Measurements from ENCODE around the gene IL15RA.
"Not testable (repeated sequence)": the region's sequence is repeated elsewhere in the genome, so short reads cannot be mapped to it uniquely, and the experiment has no call there.

IL15RA gene

DNA sequence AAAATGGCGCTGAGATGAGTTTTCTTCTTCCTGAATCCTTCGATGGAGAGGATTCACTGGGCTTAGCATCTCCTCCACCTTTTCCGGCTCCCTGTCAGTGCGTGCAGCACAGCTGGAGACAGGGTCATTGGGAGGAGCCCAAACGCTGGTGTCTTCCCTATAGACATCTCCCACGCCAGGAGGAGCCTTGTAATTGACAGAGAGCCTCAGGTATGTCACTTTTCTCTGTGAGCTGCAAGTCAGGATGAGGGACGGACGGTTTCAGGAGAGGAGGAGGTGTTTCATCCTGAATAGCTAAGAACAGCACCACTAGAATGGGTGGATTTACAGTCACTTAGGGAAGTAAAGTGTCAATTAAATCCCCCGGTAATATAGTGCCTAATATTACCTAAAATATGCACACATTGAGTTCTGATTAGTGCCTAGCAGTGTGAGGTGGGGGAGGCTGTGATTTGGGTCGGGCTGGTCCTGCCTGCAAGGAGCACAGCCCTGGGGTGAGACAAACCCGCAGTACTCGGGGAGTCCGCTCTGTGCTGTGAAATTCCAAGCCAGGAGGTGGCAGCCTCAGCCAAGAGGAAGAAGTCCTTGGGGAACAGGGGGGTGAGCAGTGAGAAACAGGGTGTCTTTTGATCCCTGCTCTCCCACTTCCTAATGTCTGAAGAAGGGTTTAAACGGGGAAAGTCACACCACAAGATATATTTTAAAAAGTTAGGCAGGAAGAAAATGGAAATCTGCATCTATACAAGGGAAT lies 28.2 kb downstream of the IL15RA start:
- DNase-seq (ENCODE audit: low read depth), result peak; percentile 11

DNA sequence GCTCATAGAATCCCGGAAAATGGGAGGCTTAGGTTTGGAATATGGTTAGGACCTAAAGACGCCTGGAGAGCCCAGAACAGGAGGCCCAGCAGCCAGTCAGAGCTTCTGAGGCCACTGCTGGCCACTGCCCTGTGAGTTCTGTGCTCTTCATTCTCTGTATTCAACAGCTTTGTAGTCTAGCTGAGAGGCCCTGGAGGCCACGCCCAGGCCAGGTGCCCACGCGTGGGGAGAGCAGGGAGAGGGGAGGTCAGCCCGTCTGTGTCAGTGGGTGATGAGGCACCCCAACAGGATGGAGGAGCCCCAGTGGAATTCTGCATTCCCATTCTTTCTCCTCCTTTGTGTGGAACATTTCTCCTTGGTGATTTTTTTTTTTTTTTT lies 29.1 kb downstream of the IL15RA start:
- DNase-seq (ENCODE audit: low read depth), result no peak

DNA sequence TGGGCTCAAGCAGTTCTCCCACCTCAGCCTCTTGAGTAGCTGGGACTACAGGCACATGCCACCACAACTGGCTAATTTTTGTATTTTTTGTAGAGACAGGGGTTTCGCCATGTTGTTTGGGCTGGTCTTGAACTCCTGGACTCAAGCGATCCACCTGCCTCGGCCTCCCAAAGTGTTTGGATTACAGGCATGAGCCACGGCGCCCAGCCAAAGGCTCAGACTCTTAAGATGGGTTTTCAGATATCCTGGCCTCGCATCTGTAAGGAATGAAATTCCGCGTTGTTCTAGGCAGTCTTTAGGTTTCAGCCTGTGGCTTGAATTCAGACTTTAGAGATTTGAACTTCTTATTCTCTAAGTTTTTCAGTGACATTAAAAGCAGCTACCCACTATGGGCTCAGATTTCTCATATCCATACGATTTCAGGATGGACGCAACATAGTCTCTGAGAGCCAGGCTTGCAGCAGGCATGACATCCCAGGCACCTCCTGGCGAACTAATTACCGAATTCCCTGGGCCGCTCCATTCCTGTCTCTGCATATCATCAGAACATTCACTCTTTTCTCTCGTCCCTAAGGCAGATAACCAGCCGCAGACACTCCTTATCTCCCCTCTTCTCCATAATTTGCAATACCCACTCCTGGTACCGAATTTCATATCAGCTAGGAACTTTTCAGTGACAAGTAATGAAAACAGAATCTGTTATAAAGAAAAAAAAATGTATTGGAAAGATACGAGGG lies 29.7 kb downstream of the IL15RA start:
- no peak for DNase-seq (ENCODE audit: low read depth)

DNA sequence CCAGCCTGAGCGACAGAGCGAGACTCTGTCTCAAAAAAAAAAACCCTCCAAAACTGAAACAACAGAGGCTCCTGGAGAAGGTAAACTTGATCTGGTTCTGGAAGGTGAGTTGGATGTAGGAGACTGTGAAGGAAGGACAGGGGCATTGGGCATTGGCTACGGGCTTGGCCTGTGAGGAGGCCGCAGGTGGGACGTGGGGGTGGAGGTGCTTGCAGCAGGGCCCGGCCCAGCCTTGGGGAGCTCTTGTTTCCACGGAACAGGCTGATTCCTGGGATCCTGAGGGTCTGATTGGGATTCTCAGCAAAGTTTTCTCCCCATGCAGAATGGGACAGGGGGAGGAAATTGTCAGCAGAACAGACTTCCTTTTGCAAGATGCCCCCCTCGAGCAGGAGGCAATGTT lies 30.6 kb downstream of the IL15RA start:
- no peak for DNase-seq (ENCODE audit: low read depth)

DNA sequence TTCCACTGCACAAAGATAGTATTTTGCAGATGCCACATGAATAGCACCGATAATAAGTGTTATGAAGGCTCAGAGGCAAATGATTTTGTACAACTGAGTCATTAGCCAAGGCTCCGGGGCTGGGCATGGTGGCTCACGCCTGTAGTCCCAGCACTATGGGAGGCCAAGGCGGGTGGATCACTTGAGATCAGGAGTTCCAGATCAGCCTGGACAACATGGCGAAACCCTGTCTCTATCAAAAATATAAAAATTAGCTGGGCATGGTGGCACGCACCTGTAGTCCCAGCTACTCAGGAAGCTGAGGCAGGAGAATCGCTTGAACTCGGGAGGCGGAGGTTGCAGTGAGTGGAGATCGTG lies 30.9 kb downstream of the IL15RA start:
- DNase-seq (ENCODE audit: low read depth), result not testable (repeated sequence)

DNA sequence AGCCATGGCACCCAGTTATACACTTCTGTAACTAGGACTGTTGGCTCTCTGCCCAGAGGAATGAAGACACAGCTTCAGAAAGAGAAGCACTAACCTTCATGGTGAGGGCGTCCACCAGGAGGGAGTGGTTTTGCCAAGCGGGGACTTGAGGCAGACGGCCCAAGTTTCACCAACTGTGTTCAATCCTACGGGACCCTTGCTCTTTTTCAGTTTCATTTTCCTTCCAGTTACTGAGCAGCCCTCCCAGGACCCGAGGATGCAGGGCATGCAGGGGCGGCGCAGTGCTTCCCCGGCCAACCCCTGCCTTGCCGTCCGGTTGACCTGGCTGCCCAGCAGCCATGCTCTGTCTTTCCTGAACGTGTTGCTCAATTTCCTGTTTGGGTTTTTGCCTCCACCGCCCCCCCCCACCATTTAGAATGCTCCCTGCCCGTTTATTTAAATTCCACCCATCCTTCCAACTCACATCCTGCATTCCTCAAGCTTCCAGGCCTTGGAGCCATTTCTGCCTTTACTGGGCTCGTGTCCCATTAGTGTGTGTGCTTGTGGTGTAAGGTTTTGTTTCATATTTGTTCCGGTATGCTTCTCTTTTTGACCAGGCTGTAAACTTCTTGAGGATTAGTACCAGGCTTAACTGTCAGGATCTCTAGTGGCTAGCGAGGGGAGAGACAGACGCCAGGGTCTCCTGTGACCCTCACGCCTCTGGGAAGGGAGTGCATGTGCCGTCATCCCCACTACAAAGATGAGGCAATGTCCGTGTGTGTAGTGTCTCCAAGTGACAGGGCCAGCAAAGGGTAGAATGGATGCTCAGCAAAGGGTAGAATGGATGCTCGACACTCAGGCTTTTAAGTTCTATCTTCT lies 31.6 kb downstream of the IL15RA start:
- DNase-seq (ENCODE audit: low read depth), result no peak

DNA sequence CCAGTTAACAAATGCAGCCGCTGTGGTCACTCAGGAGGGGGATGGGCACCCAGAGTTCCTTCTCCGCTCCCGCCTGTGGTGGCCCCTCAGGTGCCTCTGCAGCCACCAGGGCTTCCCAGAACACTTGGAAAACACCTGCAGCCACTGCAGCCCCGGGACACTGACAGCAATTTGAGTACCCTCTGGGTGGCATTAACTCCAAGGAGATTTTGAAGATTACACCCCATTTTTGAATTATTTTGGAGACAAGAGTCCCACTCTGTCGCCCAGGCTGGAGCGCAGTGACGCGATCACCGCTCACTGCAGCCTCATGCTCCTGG lies 32.2 kb downstream of the IL15RA start:
- no peak for DNase-seq (ENCODE audit: low read depth)

DNA sequence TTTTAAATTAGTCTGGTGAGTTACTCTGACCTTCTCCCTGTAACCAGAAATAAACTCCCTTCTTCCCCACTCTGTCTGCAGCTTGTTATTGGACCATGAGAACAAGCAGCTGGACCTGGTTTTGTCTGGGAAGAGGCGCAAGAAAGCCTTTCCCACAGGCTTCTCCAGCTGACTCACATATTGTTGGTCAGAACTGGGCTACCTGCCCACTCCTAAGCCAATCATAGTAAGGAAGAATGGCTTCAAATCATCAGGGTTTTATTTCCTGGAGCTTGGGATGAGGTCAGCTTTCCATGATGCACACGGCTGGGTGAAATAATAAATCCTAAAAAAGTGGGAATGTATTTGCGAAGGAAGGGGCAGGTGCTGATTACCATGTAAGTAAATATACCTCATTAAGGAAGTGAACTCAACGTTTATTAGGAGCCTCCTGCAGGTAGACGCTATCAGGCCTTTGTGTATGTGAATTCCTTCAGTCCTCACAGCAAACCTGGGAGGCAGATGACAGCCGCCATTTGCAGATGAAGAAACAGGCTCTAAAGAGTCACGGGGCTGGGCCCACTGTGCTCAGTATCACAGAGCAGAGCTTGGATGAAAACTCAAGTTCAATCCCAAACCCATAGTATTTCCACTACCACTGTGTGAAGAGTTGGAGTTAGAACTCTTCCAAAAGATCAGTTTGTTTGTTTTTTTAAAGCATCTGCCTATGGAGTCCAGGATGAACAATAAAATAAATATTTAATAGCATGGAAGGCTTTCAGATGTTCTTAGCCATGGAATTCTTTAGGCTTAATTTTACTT lies 32.8 kb downstream of the IL15RA start:
- no peak for DNase-seq (ENCODE audit: low read depth)

DNA sequence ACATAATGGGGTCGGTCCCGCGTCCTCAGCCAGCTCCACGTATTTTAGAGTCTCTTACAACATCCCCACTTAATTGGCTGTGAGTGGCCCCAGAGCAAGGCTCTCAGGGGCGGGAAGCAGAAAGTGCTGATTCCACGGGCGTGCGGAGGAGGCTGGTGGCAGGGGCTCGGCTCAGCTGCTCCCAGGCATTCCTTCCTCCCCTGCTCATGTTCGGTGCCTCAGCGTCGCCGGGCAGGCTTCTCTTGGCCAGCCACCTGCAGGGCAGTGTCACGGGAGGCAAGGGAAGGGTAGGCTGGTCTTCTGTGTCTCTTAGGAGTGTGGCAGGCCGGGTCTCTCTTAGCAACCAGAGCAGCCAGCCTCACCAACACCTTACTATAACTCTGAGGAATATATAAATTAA lies 33.8 kb downstream of the IL15RA start:
- DNase-seq (ENCODE audit: low read depth), result no peak

DNA sequence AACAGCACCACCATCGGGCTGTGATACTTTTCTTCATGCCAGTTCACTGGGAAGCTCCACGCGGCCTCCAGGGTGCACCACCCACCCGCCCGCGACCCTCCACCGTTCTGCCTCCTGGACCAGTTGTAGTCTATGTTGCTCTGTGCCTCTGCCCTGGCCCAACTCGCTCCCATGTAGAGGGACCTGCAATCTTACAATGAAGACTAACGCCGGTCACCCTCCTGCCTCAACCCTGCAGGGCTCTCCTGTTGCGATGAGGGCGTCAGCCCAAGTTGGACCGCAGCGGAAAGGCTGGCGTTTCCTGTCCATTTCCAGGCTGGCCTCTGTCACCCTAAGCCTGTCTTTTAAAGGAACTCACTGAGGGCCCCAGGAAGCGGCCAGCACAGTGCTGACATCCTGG lies 34.9 kb downstream of the IL15RA start:
- no peak for DNase-seq (ENCODE audit: low read depth)

DNA sequence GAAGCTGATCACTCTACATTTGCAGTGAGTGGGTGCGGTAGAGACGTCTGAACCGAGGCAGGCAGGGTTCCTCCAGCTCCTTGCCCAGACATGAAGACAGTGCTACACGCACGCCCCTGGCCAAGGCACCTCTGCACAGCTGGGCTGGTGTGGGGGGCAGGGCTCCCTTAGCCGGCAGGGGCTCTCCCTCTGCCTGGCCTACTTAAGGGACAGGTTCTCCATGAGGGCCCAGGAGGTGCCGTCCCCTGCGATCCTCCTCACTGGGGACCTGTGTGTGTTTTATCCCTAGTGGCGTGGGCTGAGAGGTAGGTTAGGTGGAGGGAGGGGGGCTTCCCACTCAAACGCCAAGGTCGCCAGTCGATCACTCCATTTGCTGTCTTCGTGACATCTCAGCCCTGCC lies 35.3 kb downstream of the IL15RA start:
- no peak for DNase-seq (ENCODE audit: low read depth)

DNA sequence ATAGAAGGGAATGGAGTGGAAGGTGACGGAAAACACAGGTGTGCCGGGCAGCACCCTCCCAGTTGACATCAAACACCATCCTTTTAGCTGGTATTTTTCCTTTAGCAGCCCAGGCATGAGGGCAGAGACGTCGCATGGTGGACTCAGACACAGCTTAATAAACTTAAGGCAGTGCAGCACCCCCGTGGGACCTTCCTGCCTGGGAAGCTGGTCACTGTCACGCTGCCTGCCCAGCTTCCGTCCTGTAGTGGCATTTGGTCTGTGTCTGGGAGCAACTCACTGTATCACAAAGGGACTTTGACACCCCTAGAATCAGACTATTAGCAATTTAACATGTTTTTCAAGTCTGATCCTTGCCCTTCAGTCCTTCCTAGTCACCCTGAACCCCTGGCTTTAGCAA lies 35.8 kb downstream of the IL15RA start:
- DNase-seq (ENCODE audit: low read depth), result no peak

DNA sequence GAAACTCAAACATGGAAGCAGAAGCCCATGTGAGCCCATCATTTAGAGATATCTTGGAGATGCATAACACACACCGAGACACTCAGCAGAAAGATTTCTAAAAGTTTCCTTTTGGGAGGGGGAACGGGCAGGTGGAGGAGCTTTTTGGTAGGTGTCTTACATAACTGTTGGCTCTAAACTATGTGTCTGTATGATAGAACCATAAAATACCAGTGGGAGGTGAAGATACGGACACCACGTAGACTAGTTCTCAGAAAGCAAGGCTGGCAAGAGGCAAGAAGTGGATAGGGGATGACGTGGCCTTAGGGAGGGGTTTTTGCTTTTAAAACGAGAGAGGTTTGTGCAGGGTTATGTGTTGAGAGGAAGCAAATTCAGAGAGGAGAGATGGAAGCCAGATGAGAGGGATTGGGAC lies 36.5 kb downstream of the IL15RA start:
- no peak for DNase-seq (ENCODE audit: low read depth)

DNA sequence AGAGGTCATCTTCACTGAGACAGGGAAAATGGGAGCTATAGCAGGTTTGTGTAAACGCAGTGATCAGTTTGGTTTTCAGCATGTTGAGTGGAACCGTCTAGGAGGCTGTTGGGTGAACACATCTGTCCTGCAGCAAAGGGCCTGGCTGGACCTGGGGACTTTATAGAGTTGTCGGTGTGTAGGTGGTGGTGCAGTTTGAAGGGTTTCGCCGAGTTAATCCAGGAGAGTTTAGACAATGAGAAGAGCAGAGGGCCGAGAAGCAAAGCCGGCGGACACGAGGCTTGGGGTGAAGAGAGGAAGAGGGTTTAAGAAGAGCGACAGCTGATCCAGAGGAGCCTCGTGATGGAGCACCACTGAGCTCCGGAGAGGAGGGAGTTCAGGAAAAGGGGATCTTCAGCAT lies 39.1 kb downstream of the IL15RA start:
- no peak for DNase-seq (ENCODE audit: low read depth)

DNA sequence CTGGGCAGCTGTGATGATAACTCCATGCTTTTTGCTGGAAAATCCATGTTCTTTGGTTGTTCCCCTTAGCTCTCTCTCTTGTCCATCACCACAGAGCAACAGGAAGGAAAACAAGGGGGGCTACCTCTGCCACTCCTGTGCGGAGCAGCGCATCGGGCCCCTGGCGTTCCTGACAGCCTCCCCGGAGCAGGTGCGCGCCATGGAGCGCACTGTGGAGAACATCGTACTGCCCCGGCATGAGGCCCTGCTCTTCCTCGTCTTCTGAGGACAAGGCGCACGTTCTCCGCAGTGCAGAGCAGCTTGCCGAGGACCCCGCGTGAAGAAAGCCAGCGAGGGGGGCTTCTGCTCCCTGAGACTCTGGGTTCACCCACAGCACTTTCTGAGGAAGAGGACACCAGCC lies 40.3 kb downstream of the IL15RA start:
- DNase-seq (ENCODE audit: low read depth), result no peak

DNA sequence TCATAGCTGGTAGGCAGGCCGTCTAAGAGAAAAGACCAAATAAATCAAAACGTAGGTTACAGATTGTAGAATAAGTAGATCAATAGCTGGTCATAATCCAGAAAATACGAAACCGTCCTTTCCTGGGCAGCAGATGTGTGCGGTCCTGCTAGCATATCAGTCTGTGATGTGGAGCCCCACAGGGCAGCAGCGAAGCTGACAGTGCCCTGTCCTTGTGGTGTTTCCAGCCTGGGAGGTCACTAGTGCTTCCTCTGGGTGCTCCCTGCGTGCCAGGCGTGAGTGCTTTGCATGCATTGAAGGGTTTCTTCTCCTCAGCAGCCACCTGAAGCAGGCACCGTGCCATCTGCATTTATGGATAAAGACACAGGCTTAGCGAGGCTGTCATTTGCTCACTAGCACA lies 41.7 kb downstream of the IL15RA start:
- no peak for DNase-seq (ENCODE audit: low read depth)

DNA sequence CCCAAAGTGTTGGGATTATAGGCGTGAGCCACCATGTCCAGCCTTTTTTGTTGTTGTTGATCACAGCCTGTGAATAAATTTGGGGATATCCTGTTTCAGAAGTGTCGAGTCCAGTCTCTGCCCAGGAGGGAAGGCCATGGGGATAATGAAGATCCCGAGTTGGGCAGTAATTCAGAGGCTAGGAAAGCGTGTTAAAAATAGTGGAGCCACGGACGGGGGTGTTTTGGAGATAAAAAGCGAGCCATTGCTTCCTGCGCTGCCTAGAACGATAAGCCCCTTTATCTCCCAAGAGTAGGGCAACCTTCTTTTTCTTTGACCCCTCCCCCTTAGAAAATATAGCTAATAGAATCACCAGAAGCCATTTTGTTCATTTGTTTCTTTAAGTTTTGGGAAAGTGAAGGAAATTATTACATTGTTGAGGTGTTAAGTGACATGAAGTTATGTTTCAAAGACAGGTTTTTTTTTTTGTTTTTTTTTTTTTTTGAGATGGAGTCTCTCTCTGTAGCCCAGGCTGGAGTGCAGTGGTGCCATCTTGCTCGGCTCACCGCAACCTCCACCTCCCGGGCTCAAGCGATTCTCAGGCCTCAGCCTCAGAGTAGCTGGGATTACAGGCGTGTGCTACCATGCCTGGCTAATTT lies 43.3 kb downstream of the IL15RA start:
- DNase-seq (ENCODE audit: low read depth), result no peak

DNA sequence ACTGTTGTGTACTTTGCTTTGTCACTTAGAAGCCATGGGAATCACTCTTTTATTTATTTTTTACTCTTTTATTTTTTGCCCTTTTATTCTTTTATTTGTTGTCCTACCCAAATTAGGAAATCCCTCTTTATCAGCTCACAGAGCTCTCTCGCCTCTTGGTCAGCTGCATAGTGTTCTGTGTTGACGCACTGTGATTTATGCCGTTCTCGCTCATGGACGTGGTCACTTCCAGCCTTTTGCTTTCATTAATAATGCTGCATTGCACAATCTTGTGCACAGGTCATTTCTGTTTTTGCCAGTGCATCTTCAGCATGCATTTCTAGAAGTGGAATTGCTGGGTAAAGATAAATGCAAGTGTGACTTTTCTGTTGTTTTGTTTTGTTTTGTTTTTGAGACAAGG lies 45.0 kb downstream of the IL15RA start:
- no peak for DNase-seq (ENCODE audit: low read depth)

DNA sequence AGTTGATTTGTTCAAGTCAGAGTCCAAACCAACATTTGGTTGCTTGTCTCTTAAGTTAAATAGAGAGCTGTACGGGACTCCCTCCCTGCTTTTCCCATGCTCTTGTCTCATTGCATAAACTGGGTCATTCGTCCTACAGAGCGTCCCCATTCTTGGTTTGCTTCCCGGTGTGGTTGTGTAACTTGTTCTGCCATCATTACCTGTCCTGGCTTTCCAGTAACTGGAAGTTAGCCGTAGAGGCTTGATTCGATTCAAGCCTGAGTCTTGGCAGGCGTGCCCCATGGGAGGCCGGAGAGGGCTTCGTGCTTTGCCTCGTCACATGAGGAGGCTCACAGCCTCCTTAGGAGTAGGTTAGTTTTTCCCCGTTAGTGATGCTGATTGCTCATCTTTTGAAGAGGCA lies 47.1 kb downstream of the IL15RA start:
- DNase-seq (ENCODE audit: low read depth), result no peak

DNA sequence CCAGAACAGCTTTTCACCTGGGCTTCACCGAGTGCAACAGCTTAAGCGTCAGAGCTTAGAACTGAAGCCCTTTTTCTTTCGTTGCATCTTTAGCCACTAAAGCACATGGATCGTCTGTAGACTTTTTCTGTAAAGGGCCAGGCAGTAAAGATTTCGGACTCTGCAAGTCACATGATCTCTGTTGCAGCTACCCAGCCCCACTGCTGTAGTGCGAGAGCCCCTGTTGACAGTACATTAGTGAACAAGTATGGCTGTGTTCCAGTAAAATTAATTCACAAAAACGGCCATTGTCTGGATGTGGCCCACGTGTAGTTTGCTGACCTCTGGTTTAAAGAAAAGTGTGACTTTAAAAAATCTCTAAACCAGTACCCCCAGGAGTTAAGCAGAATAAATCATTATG lies 47.9 kb downstream of the IL15RA start:
- DNase-seq (ENCODE audit: low read depth), result no peak

DNA sequence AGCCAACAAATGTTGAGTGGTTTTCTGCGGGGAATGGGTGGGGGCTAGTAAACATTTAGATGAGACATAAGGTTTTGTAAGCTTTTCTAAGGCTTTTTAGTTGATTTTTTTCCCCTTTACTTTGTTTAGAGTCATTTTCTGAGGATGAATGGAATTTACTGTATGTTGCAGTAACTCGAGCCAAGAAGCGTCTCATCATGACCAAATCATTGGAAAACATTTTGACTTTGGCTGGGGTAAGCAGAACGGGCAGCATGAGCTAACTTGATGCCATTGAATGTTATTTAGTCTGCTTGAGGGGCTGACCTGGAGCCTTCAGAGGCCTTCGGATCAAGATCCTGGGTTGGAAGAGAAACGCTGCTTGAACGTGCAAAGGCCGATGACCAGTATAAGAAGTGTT lies 50.0 kb downstream of the IL15RA start:
- no peak for DNase-seq (ENCODE audit: low read depth)

DNA sequence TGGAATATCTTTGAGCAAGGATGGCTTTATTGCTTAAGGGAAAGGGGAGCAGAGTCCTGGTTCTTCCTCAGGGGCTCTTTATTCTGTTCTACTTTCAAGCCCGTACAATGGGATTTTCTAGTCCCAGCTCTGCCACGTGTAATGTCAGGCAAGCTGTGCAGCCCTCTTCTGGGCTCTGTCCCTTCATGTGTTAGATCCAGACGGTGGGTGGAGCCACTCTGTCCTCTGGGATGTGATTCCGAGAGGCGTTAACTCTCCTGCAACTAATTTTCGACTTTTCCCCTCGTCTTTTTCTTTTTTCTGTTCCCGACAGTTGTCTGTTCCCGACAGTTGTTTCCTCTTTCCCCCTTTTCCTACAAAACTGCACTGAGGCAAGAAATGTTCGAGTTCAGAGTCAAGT lies 52.5 kb downstream of the IL15RA start:
- DNase-seq (ENCODE audit: low read depth), result no peak
